GM12874 (cell line): ENCODE data around the gene DMWD.

ENCODE experiments used
- TF ChIP-seq, protein P1 (sequence below): IDR thresholded peaks from 2 replicates; pipeline ENCODE4 v1.5.1; 2011; ENCODE audit warnings: low read depth, mild to moderate bottlenecking, control low read depth, low read length, moderate library complexity; ENCODE audit not compliant: insufficient read depth

DMWD gene

DNA sequence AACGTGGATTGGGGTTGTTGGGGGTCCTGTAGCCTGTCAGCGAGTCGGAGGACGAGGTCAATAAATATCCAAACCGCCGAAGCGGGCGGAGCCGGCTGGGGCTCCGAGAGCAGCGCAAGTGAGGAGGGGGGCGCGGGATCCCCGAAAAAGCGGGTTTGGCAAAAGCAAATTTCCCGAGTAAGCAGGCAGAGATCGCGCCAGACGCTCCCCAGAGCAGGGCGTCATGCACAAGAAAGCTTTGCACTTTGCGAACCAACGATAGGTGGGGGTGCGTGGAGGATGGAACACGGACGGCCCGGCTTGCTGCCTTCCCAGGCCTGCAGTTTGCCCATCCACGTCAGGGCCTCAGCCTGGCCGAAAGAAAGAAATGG lies 22.8 kb downstream of the DMWD start:
- TF ChIP-seq, protein P1, sequence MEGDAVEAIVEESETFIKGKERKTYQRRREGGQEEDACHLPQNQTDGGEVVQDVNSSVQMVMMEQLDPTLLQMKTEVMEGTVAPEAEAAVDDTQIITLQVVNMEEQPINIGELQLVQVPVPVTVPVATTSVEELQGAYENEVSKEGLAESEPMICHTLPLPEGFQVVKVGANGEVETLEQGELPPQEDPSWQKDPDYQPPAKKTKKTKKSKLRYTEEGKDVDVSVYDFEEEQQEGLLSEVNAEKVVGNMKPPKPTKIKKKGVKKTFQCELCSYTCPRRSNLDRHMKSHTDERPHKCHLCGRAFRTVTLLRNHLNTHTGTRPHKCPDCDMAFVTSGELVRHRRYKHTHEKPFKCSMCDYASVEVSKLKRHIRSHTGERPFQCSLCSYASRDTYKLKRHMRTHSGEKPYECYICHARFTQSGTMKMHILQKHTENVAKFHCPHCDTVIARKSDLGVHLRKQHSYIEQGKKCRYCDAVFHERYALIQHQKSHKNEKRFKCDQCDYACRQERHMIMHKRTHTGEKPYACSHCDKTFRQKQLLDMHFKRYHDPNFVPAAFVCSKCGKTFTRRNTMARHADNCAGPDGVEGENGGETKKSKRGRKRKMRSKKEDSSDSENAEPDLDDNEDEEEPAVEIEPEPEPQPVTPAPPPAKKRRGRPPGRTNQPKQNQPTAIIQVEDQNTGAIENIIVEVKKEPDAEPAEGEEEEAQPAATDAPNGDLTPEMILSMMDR = no peak

DNA sequence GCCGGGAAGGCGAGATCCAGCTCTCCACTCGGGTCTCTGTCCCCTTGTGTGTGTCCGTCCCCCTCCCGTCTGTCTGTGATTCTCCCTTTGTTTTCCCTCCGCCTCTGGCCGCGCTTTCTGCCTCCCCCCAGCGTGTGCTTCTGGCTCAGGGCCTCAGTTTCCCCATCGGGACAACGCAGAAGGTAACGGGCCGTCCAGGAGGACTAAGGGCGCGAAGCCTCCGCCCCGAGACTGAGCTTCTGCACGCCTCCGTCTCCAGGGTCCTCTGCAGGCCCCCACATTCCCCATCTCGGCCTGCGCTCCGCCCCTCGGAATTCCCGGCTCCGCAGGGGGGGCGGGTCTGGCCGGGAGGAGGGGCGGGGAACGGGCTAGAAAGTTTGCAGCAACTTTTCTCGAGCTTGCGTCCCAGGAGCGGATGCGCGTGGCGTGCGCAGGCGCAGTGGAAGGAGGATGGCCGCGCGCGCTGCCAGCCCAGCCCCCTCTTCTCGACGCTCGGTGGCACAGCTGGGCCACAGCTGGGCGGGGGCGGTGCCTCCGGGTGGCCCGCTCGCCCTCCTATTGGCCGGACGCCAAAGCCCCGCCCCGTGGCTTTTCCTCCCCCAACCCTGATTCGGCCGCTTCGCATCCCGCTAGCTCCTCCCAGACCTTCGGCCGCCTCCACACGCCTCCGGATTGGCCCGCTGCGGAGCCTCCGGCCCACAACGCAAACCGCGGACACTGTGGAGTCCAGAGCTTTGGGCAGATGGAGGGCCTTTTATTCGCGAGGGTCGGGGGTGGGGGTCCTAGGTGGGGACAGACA lies 23.5 kb downstream of the DMWD start, which contains the start of gene SIX5:
SIX5 (minus strand) TSS at position 269 of the 799 bp plus-strand sequence. CDS start 408 bp downstream, outside the sequence.
- TF ChIP-seq, protein P1 = no peak

DNA sequence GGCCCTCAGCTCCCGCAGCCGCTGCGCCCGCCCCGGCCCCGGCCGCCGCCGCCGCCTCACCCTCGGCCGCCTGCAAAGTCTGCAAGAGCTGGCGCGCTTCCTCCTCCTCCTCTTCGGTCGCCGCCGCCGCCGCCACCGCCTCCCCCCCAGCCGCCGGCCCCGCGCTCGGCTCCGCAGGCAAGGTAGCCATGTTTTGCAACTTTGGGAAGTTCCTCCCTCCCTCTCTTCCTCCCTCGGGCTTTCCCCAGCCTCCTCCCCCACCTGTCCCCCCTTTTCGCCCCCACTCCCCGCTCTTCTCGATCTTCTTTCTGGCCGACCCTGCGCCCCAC lies 24.0 kb downstream of the DMWD start:
- TF ChIP-seq, protein P1 = no peak

DNA sequence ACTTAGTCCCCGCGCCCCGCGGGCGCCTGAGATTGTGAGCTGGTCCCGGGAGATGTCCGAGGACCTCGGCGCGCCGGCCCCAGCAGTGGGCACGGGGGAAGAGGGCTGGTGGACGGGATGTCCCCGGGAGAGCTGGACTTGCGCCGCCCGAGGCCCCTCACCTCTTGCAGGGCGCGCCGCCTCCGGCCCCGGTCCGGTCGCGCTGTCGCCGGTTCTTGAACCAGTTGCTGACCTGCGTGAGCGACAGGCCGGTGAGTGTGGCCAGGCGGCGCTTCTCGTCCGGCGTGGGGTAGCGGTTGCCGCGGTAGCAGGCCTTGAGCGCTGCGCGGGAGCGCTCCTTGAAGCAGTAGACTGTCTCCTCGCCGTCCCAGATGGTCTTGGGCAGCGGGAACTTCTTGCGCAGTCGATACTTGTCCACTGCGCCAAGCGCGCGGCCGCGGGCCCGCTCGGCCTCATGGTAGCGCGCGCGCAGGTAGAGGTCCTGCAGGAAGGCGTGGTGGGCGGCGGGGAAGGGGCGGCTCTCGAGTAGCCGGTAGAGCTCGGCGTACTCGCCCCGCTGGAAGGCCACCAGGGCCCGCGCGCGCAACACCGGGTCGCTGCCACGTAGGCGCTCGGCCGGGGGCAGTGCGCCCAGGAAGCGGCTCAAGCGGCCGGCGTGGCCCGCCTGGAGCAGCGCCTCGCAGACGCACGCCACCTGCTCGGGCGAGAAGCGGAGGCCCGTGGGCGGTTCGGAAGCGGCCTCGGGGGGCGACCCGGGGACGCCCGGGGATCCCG lies 24.6 kb downstream of the DMWD start:
- TF ChIP-seq, protein P1 = no peak

DNA sequence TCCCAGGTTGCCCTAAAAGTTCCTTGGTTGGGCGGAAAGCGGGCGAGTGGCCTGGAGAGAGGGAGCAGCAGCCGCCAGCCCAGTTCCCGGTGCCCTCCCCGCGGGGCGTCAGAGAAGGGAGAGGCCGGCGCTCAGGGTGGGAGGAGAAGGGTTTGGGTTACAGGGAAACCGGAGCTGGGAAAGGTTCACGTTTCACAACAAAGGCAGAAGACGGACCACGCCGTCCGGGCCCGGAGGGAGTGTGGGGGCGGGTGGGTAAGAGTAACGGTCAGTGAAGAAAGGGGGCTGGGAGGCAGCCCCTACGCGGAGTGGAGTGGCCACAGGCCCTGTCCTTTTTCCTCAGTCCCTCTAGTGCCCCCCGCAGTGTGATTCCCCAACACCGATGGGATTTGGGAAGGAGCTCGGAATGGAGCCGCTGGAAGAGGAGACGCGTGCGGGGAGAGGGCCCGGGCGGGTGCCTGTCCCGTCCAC lies 25.2 kb downstream of the DMWD start:
- TF ChIP-seq, protein P1 = no peak

DNA sequence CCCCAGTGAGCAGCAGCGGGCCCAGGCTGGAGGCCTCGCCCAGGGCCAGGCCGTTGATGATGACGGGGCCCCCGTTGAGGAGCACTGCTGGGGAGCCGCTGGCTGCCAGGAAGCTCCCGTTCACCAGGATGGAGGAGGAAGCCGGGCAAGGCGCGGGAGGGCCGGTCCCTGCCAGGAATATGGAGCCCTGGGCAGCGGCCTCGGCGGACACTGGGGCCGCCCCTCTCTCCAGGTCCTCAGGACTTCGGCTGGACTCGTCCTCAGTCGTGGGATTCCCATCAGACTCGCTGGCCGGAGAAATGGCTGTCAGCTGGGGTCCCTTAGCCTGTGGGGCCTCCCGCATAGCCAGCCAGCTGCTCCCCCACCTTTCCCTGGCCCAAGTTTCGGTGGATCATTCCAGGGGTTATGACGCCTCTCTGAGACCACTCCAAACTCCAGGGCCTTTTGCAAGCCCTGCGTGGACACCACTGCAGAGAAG lies 25.7 kb downstream of the DMWD start:
- TF ChIP-seq, protein P1 = no peak

DNA sequence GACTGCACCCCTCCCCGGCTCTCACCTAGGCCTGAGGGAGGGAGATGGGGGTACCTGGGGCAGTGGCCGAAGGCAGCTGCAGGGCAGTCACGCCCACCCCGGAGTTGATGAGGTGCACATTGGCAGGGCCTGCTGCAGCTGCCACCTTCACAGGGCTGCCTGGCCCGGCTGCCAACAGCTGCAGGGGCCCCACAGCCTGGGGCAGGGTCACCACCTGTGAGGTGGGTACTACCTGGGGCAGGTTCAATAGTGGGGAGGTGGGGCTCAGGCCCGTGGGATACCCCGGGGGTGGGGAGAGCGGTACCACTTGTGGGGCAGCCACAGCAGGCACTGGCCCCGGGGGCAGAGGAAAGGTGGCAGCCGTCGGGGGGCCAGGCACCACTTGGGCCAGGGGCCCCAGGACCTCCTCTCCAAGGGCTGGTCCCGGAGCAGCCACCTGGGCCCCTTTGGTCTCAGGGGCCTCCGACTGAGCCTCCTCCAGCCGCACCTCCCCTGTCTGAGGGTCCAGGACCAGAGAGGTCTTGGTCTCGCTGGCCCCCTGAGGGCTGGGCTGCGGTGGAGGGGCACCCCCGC lies 26.3 kb downstream of the DMWD start:
- TF ChIP-seq, protein P1 = no peak
